ENCODE measurements around the gene APP. TPM values are rescaled to one million over a fixed set of nuclear protein-coding genes. Genes with fewer than 3 reads are reported as not detected.

APP gene
- total RNA-seq, 1 experiment from 2014 or later = 472 TPM

- ChIA-PET CTCF (interaction anchor here (1.2 to 1.3 kb wide), 2 partner anchors 16 to 56 kb away, joined by 3 read pairs; no protein-coding TSS in a partner anchor), POLR2A (no interaction called here)
- Mint-ChIP-seq H3K27me3 (ENCODE audit: insufficient read depth, unreplicated experiment) (no peaks in the 10 kb centered on the region), H3K4me1 (ENCODE audit: insufficient read depth, unreplicated experiment) (peaks cover 9% of the 10 kb centered on the region), H3K27ac (ENCODE audit: low read depth, unreplicated experiment) (peak overlapping the region; percentile 59), H3K4me3 (ENCODE audit: unreplicated experiment) (no peak overlapping the region), H3K36me3 (ENCODE audit: insufficient read depth, unreplicated experiment) (peaks cover 18% of the 10 kb centered on the region), H3K9me3 (ENCODE audit: unreplicated experiment) (no peaks in the 10 kb centered on the region)
- intact Hi-C loops (cut with micrococcal nuclease) = no loop called here
- DNase-seq (ENCODE audit: unreplicated experiment) = no peak
- TF ChIP-seq CTCF (IDR thresholded peaks at IDR 0.05; ENCODE audit: unreplicated experiment) = no peak
- no TSS peak for BruUV-seq (replicated peaks)
These were observed 58.3 kb downstream of the APP start for GRCh38 chr21:26112127-26112742.

GRCh38 chr21:26110715-26111114 is 59.9 kb downstream of the APP start:
- ChIA-PET CTCF (interaction anchor here (0.6 to 1.0 kb wide), 4 partner anchors 10 to 607 kb away, joined by 3 to 5 read pairs (median 4); no protein-coding TSS in a partner anchor), POLR2A (interaction anchor here (0.7 to 1.4 kb wide), 4 partner anchors 9 to 333 kb away, joined by 3 to 7 read pairs (median 3); no protein-coding TSS in a partner anchor)
- no peaks in the 10 kb centered on the region for H3K9me3 Mint-ChIP-seq (ENCODE audit: unreplicated experiment)
- H3K4me3 Mint-ChIP-seq (ENCODE audit: unreplicated experiment) = no peak overlapping the region
- no TSS peak for BruUV-seq (replicated peaks)
- intact Hi-C loops (cut with micrococcal nuclease) = no loop called here
- no peak for TF ChIP-seq CTCF (IDR thresholded peaks at IDR 0.05; ENCODE audit: unreplicated experiment)
- H3K27me3 Mint-ChIP-seq (ENCODE audit: insufficient read depth, unreplicated experiment) = no peaks in the 10 kb centered on the region
- peaks cover 21% of the 10 kb centered on the region for H3K4me1 Mint-ChIP-seq (ENCODE audit: insufficient read depth, unreplicated experiment)
- H3K27ac Mint-ChIP-seq (ENCODE audit: low read depth, unreplicated experiment) = no peak overlapping the region
- peaks cover 21% of the 10 kb centered on the region for H3K36me3 Mint-ChIP-seq (ENCODE audit: insufficient read depth, unreplicated experiment)
- no peak for DNase-seq (ENCODE audit: unreplicated experiment)

GRCh38 chr21:26107429-26107828 is 63.1 kb downstream of the APP start:
- H3K9me3 Mint-ChIP-seq (ENCODE audit: unreplicated experiment) = no peaks in the 10 kb centered on the region
- H3K4me3 Mint-ChIP-seq (ENCODE audit: unreplicated experiment) = no peak overlapping the region
- H3K27me3 Mint-ChIP-seq (ENCODE audit: insufficient read depth, unreplicated experiment) = no peaks in the 10 kb centered on the region
- no peak for DNase-seq (ENCODE audit: unreplicated experiment)
- H3K4me1 Mint-ChIP-seq (ENCODE audit: insufficient read depth, unreplicated experiment) = peaks cover 26% of the 10 kb centered on the region
- intact Hi-C loops (cut with micrococcal nuclease) = no loop called here
- peaks cover 39% of the 10 kb centered on the region for H3K36me3 Mint-ChIP-seq (ENCODE audit: insufficient read depth, unreplicated experiment)
- ChIA-PET CTCF (interaction anchor here (0.6 kb wide), 1 partner anchor 213 kb away, joined by 3 read pairs; no protein-coding TSS in a partner anchor), POLR2A (interaction anchor here (2.1 kb wide), 1 partner anchor 61 kb away, joined by 9 read pairs; no protein-coding TSS in a partner anchor)
- no peak for TF ChIP-seq CTCF (IDR thresholded peaks at IDR 0.05; ENCODE audit: unreplicated experiment)
- no TSS peak for BruUV-seq (replicated peaks)
- H3K27ac Mint-ChIP-seq (ENCODE audit: low read depth, unreplicated experiment) = no peak overlapping the region

GRCh38 chr21:26106562-26106961 is 64.0 kb downstream of the APP start:
- DNase-seq (ENCODE audit: unreplicated experiment) = no peak
- no peak overlapping the region for H3K4me3 Mint-ChIP-seq (ENCODE audit: unreplicated experiment)
- peaks cover 38% of the 10 kb centered on the region for H3K36me3 Mint-ChIP-seq (ENCODE audit: insufficient read depth, unreplicated experiment)

More at GRCh38 chr21:26106562-26106961, 64.0 kb downstream of the APP start:
- BruUV-seq (replicated peaks) = no TSS peak
- POLR2A ChIA-PET = interaction anchor here (0.7 to 2.1 kb wide), 3 partner anchors 11 to 62 kb away, joined by 3 to 9 read pairs (median 6); no protein-coding TSS in a partner anchor
- H3K27ac Mint-ChIP-seq (ENCODE audit: low read depth, unreplicated experiment) = no peak overlapping the region
- peaks cover 26% of the 10 kb centered on the region for H3K4me1 Mint-ChIP-seq (ENCODE audit: insufficient read depth, unreplicated experiment)
- H3K9me3 Mint-ChIP-seq (ENCODE audit: unreplicated experiment) = no peaks in the 10 kb centered on the region
- TF ChIP-seq CTCF (IDR thresholded peaks at IDR 0.05; ENCODE audit: unreplicated experiment) = no peak
- CTCF ChIA-PET = interaction anchor here (0.7 kb wide), 1 partner anchor 738 kb away, joined by 3 read pairs; no protein-coding TSS in a partner anchor
- intact Hi-C loops (cut with micrococcal nuclease) = no loop called here
- no peaks in the 10 kb centered on the region for H3K27me3 Mint-ChIP-seq (ENCODE audit: insufficient read depth, unreplicated experiment)
